GM19328 (cell line): ENCODE data around the gene RAD21L1.

Experiments used
- ATAC-seq: cut with Tn5 transposase; IDR thresholded peaks from one replicate; pipeline ENCODE4 v1.9.1; 2021; ENCODE audit warnings: mild to moderate bottlenecking, moderate library complexity; ENCODE audit not compliant: unreplicated experiment

RAD21L1 gene

DNA sequence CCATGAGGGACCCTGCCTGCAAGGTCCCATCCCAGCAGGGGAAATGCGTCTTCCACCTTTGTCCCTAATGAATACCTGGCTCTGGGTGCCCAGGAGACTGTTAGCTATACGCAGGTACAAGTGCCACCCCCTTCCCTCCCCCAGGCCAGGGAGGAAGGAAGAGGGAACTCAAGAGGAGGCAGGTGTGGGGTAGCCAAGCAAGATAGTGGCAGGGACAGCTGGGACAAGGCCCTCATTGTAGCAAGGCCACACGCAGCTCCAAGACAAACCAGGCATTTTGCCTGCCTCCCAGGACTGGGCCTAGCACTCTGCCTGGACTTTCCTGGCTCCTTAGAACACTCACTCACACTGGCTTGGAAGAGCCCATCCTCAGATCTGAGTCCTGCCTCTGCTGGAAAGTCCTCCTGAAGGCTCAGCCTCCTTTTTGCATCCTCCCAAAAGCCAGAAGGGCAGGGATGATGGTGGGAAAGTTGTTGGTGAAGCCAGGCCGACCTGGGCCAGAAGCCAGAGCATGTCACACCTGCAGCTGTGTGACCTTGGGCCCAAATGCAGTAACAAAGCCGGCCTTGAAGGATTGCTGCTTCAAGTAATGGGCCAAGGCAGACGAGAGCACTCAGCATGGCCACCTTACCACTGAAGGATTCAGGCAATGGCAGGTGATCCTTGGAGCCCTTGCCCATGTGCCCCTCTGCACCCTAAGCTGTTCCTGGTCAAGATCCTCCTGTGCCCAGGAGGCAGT, 68.0 kb downstream of the RAD21L1 start:
- no peak for ATAC-seq

DNA sequence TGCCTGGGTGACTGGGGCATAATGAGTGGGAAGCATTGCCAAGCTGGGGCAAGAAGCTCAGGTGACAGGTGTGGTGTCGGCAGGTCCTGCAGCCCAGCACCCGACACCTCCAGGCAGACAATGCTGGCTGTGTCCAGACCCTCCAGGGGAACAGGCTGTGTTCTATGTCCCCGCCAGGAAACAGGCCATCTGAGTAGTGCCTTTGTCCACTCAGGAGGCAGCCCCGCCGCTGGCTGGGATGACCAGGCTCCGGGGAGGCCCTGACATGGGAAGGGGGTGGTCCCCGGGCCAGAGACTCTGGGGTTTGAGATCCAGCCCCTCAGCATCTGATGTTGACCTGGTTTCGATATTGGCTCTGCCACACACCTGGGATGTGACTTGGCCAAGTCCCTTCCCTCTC, 68.7 kb downstream of the RAD21L1 start:
- ATAC-seq: no peak

- no peak for ATAC-seq
Observed at GRCh38 chr20:1295276-1295930, 69.6 kb downstream of the RAD21L1 start.

DNA sequence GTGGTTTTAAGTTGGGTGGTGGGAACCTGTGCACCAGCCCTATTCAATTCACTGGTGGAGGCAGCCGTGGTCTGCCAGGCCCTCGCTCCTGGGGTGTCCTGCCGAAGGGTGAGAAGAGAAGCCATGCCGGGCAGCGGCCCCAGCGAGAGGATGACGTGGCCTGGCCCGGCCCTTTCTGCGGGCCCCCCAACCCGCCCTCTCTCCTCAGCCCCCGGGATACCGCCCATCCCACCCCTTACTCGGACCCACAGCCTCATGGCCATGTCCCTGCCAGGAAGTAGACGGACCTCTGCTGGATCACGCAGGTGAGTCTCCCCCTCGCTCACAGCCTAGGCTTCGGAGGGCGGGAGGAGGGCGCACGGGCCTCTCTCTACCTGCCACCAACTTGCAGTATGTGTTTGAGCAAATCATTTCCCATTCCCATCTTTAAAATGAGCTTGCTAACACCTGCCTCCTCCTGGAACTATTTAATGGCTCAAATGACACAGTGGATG, 70.3 kb downstream of the RAD21L1 start:
- no peak for ATAC-seq

GRCh38 chr20:1296922-1297321, 71.1 kb downstream of the RAD21L1 start:
- no peak for ATAC-seq

GRCh38 chr20:1297486-1297885, 71.6 kb downstream of the RAD21L1 start:
- no peak for ATAC-seq

- ATAC-seq: no peak
Observed at GRCh38 chr20:1298166-1298565, 72.3 kb downstream of the RAD21L1 start.

GRCh38 chr20:1298888-1299511, 73.2 kb downstream of the RAD21L1 start:
- ATAC-seq: no peak

GRCh38 chr20:1299522-1299921, 73.7 kb downstream of the RAD21L1 start:
- no peak for ATAC-seq

- no peak for ATAC-seq
Observed at GRCh38 chr20:1300083-1300840, 74.4 kb downstream of the RAD21L1 start.

- ATAC-seq: no peak
Observed at GRCh38 chr20:1301031-1301529, 75.2 kb downstream of the RAD21L1 start.

DNA sequence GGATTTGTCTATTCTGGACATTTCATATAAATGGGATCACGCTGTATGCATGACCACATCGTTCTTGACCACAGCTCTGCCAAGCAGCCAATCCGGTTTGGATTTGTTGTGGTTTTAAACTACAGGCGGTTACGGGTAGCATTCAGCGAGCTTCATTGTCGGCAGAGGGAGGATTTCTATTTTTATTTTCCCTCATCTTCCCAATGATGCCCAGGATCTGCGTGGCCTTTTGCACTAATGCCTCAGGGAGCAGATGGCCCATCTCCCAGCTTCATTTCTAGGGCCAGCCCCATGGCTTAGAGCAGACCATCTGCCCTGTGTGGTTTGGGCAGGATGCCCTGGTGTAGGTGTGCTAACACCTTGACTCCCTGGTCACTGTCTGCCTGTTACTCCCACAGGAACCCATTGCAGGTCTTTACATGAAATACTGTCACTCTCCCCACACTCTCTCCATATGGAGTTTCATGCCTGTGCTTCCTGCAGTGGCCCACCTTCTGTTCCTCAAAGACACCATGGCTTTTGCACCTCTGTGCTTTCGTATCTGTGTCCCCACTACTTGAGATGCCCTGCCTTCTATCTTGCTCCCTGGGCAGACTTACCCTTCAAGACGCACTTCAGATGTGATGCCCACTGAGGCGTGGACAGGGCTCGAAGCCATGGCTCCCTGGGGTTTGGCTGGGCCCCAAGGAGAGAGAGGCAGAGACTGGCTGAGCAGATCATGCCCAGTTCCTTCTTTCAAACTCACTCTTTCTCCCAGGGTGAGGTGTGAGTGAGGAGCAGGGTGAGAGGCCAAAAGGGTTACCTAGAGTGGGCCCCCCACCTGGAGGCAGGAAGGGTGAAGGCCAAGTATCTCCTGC, 77.1 kb downstream of the RAD21L1 start:
- ATAC-seq: no peak

GRCh38 chr20:1304710-1305515, 79.1 kb downstream of the RAD21L1 start:
- ATAC-seq: no peak
